Thoracic aorta (tissue), 2 donors: Measurements from ENCODE around the gene RBMS1. TPM values are rescaled to one million over a fixed set of nuclear protein-coding genes. Genes with fewer than 3 reads are reported as not detected.
"Not testable (repeated sequence)": the region's sequence is repeated elsewhere in the genome, so short reads cannot be mapped to it uniquely, and the experiment has no call there.

Experiments
- ATAC-seq: fragments of 150-250 bp; one replicate; pipeline ENCODE4 v1.8.0; 2017; ENCODE audit warnings: low read depth; ENCODE audit not compliant: insufficient number of reproducible peaks, low FRiP score
- DNase-seq: peaks from one replicate; pipeline ENCODE4 v3.0.0-alpha.2; 2020; ENCODE audit warnings: low spot score
- H3K27ac ChIP-seq, 2 donors: fragments of 200-600 bp; sonication (generic); 1 replicate in 1 of 2; 2 replicates in 1 of 2; pipeline ENCODE4 v1.5.1; 2016; ENCODE audit warnings: mild to moderate bottlenecking in 2 of 2, moderate library complexity in 2 of 2
- H3K27me3 ChIP-seq: fragments of 200-600 bp; sonication (generic); replicated peaks from 2 replicates; pipeline ENCODE4 v1.6.0; 2016; ENCODE audit warnings: mild to moderate bottlenecking; ENCODE audit not compliant: insufficient read depth
- H3K36me3 ChIP-seq: fragments of 200-600 bp; sonication (generic); one replicate; pipeline ENCODE4 v1.5.1; 2016
- H3K4me1 ChIP-seq, 2 donors: fragments of 200-600 bp; sonication (generic); 1 replicate in 1 of 2; 2 replicates in 1 of 2; pipeline versions ENCODE4 v1.5.1 to v1.6.0; 2016; ENCODE audit warnings: low read depth in 2 of 2, mild to moderate bottlenecking in 1 of 2; ENCODE audit not compliant: control insufficient read depth in 1 of 2
- H3K4me3 ChIP-seq: fragments of 200-600 bp; sonication (generic); 2 replicates; pipeline ENCODE4 v1.5.1; 2016; ENCODE audit warnings: mild to moderate bottlenecking
- H3K9me3 ChIP-seq: fragments of 200-600 bp; sonication (generic); 2 replicates; pipeline ENCODE4 v1.5.1; 2016
- total RNA-seq, 2 donors: library from RNA; depleted of rRNA; stranded (reverse); fragments of >200 nt; gene quantifications; one replicate each; pipeline versions ENCODE4 v1.1.0 to v1.2.3, GENCODE V29; 2016
- TF ChIP-seq, protein P1 (sequence below): fragments of 200-600 bp; sonication (generic); IDR thresholded peaks from one replicate; pipeline ENCODE4 v1.5.1; 2019; ENCODE audit warnings: antibody characterized with exemption

Gene RBMS1
- total RNA-seq, 2 donors from 2014 or later: 98.7 to 179 TPM

DNA sequence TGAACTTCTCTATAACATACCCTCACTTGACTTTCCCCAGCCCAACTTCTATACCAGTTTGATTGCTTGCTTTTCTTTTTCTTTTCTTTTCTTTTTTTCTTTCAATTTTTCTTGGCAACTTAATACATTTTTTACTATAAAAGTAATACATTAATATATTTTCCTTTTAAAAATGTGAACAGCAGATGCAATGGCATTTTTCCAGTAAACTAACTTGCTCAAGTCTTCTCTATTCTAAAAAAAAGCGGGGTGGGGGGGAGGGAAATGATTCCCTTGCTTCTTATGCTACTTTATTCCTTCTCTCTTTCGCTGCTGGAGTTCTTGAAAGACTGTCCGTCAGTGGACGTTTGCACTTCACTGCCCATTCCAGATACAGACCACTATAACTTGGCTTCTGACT is 70.5 kb downstream of the RBMS1 start:
- H3K27me3 ChIP-seq: no peaks in the 10 kb centered on the region
- ATAC-seq (no peak), DNase-seq (no peak)
- H3K4me3 ChIP-seq: no peak overlapping the region
- peaks cover 20 to 56% of the 10 kb centered on the region in 2 donors for H3K4me1 ChIP-seq
- H3K27ac ChIP-seq: no peak overlapping the region
- H3K36me3 ChIP-seq: no peaks in the 10 kb centered on the region
- H3K9me3 ChIP-seq: no peaks in the 10 kb centered on the region
- TF ChIP-seq, protein P1, sequence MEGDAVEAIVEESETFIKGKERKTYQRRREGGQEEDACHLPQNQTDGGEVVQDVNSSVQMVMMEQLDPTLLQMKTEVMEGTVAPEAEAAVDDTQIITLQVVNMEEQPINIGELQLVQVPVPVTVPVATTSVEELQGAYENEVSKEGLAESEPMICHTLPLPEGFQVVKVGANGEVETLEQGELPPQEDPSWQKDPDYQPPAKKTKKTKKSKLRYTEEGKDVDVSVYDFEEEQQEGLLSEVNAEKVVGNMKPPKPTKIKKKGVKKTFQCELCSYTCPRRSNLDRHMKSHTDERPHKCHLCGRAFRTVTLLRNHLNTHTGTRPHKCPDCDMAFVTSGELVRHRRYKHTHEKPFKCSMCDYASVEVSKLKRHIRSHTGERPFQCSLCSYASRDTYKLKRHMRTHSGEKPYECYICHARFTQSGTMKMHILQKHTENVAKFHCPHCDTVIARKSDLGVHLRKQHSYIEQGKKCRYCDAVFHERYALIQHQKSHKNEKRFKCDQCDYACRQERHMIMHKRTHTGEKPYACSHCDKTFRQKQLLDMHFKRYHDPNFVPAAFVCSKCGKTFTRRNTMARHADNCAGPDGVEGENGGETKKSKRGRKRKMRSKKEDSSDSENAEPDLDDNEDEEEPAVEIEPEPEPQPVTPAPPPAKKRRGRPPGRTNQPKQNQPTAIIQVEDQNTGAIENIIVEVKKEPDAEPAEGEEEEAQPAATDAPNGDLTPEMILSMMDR: no peak

- H3K36me3 ChIP-seq, ATAC-seq, H3K9me3 ChIP-seq, H3K27me3 ChIP-seq, H3K4me3 ChIP-seq, H3K27ac ChIP-seq, DNase-seq: not testable (repeated sequence)
- peaks cover 26 to 57% of the 10 kb centered on the region in 2 donors for H3K4me1 ChIP-seq
Measured at GRCh38 chr2:160421646-160422501, 71.7 kb downstream of the RBMS1 start.

- TF ChIP-seq, protein P1: no peak
- ATAC-seq (no peak), DNase-seq (no peak)
- peaks cover 25 to 52% of the 10 kb centered on the region in 2 donors for H3K4me1 ChIP-seq
- H3K27ac ChIP-seq: peak overlapping the region in 1 of 2 donors; percentile 35
- no peaks in the 10 kb centered on the region for H3K9me3 ChIP-seq
- H3K4me3 ChIP-seq: no peak overlapping the region
- no peaks in the 10 kb centered on the region for H3K36me3 ChIP-seq
- H3K27me3 ChIP-seq: no peaks in the 10 kb centered on the region
Measured at GRCh38 chr2:160420711-160421110, 72.9 kb downstream of the RBMS1 start.

DNA sequence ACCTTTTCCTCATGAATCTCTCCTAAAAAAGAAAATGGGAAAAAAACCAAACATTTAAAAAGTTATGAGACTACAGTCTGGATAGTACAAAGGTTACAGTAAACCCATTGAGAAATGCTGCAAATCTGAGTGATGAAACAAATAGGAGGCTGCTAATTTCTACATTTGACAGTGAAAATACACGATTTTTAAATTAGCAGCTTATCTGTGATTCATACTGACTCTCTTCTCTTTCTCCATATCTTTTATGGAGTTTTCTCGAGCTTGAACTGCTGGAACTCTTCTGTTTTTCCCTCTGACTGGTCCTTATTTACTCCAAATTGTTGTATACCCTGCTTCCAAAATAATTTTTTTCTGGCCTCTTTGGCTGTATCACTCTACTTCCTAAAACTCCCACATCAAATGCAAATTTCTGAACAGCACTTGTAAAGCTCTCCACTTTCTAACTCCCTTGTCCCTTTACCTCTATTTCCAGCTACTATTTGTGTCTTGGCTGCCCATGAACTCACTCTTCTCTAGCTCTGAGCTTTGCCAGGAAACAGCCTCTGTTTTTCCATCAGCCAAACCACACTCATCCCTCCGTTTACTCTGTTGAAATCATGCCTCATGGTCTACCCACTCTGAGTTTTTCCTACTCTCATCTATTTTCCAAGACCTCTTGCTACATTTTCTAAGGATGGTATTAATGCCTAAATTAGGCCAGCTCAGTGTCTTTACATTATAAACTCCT is 73.7 kb downstream of the RBMS1 start:
- TF ChIP-seq, protein P1: no peak
- peaks cover 19 to 44% of the 10 kb centered on the region in 2 donors for H3K4me1 ChIP-seq
- no peak for DNase-seq
- peak overlapping the region; percentile 24 to 35 for H3K27ac ChIP-seq
- peak; percentile 55 for ATAC-seq
- H3K9me3 ChIP-seq: no peaks in the 10 kb centered on the region
- H3K4me3 ChIP-seq: no peak overlapping the region
- H3K27me3 ChIP-seq: no peaks in the 10 kb centered on the region
- H3K36me3 ChIP-seq: no peaks in the 10 kb centered on the region

DNA sequence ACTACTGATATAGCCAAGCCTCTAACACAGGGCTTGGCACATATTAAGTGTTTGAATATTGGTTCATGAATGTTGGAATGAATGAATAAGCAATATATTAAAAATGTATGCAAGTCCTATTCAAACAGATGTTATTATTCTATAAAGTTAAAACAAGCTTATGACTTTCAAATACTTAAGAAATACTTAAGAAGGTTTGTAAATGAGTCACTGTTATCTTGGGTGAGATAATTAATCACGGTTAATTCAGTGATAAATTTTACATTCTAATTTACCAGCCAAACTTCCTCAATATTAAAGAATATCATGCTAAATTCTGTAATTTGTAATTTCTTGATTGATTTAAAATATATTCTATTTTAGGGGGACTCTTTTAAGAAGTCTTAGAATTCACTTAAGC is 74.8 kb downstream of the RBMS1 start:
- no peak overlapping the region for H3K27ac ChIP-seq
- no peak for DNase-seq

More for the DNA sequence above, 74.8 kb downstream of the RBMS1 start:
- Histone ChIP-seq H3K4me3 (no peak overlapping the region), H3K36me3 (no peaks in the 10 kb centered on the region), H3K9me3 (no peaks in the 10 kb centered on the region), H3K4me1 (peaks cover 19 to 43% of the 10 kb centered on the region in 2 donors), H3K27me3 (no peaks in the 10 kb centered on the region)
- TF ChIP-seq, protein P1: no peak
- no peak for ATAC-seq
